ENCODE results near the gene IFT52. TPM values are rescaled to one million over a fixed set of nuclear protein-coding genes. Genes with fewer than 3 reads are reported as not detected.

The IFT52 gene, protein sequence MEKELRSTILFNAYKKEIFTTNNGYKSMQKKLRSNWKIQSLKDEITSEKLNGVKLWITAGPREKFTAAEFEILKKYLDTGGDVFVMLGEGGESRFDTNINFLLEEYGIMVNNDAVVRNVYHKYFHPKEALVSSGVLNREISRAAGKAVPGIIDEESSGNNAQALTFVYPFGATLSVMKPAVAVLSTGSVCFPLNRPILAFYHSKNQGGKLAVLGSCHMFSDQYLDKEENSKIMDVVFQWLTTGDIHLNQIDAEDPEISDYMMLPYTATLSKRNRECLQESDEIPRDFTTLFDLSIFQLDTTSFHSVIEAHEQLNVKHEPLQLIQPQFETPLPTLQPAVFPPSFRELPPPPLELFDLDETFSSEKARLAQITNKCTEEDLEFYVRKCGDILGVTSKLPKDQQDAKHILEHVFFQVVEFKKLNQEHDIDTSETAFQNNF
- total RNA-seq (10 to 100 TPM; 13.7 to 15.5 TPM), total RNA-seq (5.7 to 26.7 (median 18.8) reads per million in 172 experiments)
- 17.9 TPM for polyA plus RNA-seq (2013, experiment 1 of 2)
- 22.0 TPM for polyA plus RNA-seq (2013, experiment 2 of 2)

DNA sequence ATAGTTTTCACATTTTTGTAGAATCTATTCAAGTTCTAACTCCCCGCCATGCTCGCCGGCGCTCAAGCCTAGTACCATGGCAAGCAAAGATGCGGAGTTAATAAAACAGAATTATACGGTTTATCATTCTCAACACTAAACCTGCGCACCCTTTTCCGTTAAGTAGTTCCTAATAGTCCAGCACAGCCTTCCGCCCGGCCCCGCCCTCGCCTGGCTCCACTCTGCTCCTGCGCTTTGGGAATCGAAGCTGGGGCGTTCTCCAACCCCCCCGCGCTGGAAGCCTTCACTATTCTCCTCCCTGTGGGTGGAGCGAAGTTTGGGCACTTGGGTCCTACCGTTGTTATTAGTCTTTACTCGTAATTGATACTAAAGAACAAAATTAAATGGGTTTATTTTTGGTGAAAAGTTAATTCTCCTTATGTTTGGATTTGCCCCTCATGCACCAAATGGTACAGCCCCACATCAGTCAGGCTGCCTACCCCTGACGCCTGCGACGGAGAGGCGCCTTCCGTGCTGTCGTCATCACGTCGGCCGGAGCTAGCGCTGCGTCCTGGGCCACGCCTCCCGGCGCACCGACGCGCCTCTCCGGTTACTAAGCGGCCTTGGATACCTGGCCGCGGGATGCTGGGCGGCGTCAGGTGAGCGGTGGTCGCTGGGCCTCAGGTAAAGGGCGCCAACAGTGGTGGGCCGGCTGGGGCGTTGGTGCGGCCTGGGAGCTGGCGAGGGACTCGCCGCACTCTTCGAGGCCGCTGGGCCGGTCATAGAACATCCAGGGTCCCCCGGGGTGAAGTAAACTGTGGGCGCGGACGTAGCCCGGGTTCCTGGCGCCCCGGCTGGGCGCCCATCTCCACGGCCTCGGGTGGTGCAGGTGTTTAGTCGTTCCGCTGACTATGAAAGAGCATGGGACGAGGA lies at the start of gene IFT52:
Gene IFT52 (plus strand): TSS at position 546 of the 912 bp plus-strand sequence. CDS start 3,762 bp downstream, outside the sequence.
- peak; percentile 95 for ATAC-seq (ENCODE audit: poor library complexity)

DNA sequence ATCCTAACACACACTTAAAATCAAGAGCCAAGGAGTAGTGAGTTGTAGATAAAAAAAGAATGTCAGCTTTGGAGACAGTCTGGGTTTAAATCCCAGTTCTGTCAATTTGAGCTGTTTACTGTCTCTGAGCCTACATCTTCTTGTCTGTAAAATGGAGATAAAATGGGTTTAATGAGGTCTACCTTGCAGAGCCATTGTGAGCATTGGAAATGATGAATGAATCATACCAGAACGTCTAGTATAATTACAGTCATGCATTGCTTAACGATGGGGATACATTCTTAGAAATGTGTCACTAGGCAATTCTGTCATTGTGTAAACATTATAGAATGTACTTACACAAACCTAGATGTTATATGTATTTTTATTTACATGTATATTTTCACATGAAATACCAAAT lies 49.5 kb upstream of the IFT52 start:
- TF ChIP-seq, protein P1, sequence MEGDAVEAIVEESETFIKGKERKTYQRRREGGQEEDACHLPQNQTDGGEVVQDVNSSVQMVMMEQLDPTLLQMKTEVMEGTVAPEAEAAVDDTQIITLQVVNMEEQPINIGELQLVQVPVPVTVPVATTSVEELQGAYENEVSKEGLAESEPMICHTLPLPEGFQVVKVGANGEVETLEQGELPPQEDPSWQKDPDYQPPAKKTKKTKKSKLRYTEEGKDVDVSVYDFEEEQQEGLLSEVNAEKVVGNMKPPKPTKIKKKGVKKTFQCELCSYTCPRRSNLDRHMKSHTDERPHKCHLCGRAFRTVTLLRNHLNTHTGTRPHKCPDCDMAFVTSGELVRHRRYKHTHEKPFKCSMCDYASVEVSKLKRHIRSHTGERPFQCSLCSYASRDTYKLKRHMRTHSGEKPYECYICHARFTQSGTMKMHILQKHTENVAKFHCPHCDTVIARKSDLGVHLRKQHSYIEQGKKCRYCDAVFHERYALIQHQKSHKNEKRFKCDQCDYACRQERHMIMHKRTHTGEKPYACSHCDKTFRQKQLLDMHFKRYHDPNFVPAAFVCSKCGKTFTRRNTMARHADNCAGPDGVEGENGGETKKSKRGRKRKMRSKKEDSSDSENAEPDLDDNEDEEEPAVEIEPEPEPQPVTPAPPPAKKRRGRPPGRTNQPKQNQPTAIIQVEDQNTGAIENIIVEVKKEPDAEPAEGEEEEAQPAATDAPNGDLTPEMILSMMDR (IDR thresholded peaks at IDR 0.05): no peak
- Mint-ChIP-seq H3K4me3 (no peak overlapping the region), H3K9me3 (no peaks in the 10 kb centered on the region), H3K4me1 (ENCODE audit: low read depth) (no peaks in the 10 kb centered on the region), H3K27ac (no peak overlapping the region), H3K27me3 (no peaks in the 10 kb centered on the region), H3K36me3 (ENCODE audit: low read depth) (peaks cover 15% of the 10 kb centered on the region)
- ChIA-PET CTCF (no interaction called here), POLR2A (no interaction called here)
- ATAC-seq (ENCODE audit: poor library complexity) (no peak), DNase-seq (no peak)
- Histone ChIP-seq H3K4me1 (ENCODE audit: insufficient read depth, low read length) (no peaks in the 10 kb centered on the region), H3K9me3 (ENCODE audit: control insufficient read depth in 1 of 2, insufficient read depth in 1 of 2, low read length in 2 of 2) (no peaks in the 10 kb centered on the region), H3K4me3 (ENCODE audit: low read length) (no peak overlapping the region), H3K36me3 (ENCODE audit: insufficient read depth, low read length) (peaks cover 7% of the 10 kb centered on the region), H3K27me3 (ENCODE audit: control insufficient read depth in 1 of 2, insufficient read depth in 2 of 2, low read length in 2 of 2) (no peaks in the 10 kb centered on the region), H3K27ac (ENCODE audit: low read depth in 1 of 2, low read length in 2 of 2) (no peak overlapping the region)
- intact Hi-C loops (cut with DNase I, micrococcal nuclease): no loop called here

More for the DNA sequence above, at the start of gene IFT52:
- Mint-ChIP-seq H3K27me3 (peaks cover 6% of the 10 kb centered on the region), H3K4me1 (ENCODE audit: low read depth) (peaks cover 18% of the 10 kb centered on the region), H3K9me3 (no peaks in the 10 kb centered on the region), H3K4me3 (peak within 1 kb of the TSS; percentile 86), H3K27ac (peak within 1 kb of the TSS; percentile 91), H3K36me3 (ENCODE audit: low read depth) (peaks cover 19% of the 10 kb centered on the region)
- Histone ChIP-seq H3K4me1 (ENCODE audit: insufficient read depth, low read length) (peaks cover 15% of the 10 kb centered on the region), H3K36me3 (ENCODE audit: insufficient read depth, low read length) (peaks cover 8% of the 10 kb centered on the region), H3K27me3 (ENCODE audit: control insufficient read depth in 1 of 2, insufficient read depth in 2 of 2, low read length in 2 of 2) (no peaks in the 10 kb centered on the region), H3K27ac (ENCODE audit: low read depth in 1 of 2, low read length in 2 of 2) (peak within 1 kb of the TSS; percentile 69 to 95), H3K9me3 (ENCODE audit: control insufficient read depth in 1 of 2, insufficient read depth in 1 of 2, low read length in 2 of 2) (no peaks in the 10 kb centered on the region), H3K4me3 (ENCODE audit: low read length) (peak within 1 kb of the TSS; percentile 79)
- intact Hi-C loops (cut with DNase I, micrococcal nuclease): loop anchor here (1.0 to 10.0 kb wide), 5 partner anchors 76 to 624 kb away; partner anchors contain the start of genes MYBL2 (in 1 of the 2) and OSER1 (in 1 of the 2)
- POLR2A ChIA-PET: interaction anchor here (0.6 to 1.7 kb wide), 7 partner anchors 76 to 133 kb away, joined by 3 to 15 read pairs (median 3); partner anchors contain the start of gene SRSF6
- CTCF ChIA-PET: no interaction called here
- peak; percentile 77 to 96 (median 86) for DNase-seq
- TF ChIP-seq, protein P1 (IDR thresholded peaks at IDR 0.05): no peak

DNA sequence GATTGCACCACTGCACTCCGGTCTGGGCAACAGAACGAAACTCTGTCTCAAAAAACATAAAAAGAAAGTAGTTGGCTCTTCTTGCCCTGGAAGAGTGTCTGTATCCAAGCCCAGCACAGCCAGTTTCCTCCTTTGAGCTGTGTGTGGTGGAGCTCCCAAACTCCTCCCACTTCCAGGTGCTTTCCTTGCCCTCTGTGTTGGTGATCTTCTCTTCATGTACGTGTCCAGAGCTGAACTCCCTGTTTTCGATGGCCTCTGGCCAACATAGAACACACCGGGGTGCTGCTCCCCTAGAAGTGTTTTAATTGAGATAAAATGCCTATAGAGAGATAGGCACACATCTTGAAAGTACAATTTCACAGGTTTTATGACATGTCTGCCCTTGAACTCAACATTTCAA lies 48.6 kb upstream of the IFT52 start:
- no peaks in the 10 kb centered on the region for H3K4me1 Mint-ChIP-seq (ENCODE audit: low read depth)
- intact Hi-C loops (cut with DNase I, micrococcal nuclease): no loop called here
- H3K27me3 Mint-ChIP-seq: no peaks in the 10 kb centered on the region
- ATAC-seq (ENCODE audit: poor library complexity) (no peak), DNase-seq (no peak)
- no peak overlapping the region for H3K4me3 Mint-ChIP-seq
- no peaks in the 10 kb centered on the region for H3K9me3 ChIP-seq (ENCODE audit: control insufficient read depth in 1 of 2, insufficient read depth in 1 of 2, low read length in 2 of 2)
- ChIA-PET POLR2A (no interaction called here), CTCF (no interaction called here)
- H3K27me3 ChIP-seq (ENCODE audit: control insufficient read depth in 1 of 2, insufficient read depth in 2 of 2, low read length in 2 of 2): no peaks in the 10 kb centered on the region
- peaks cover 15% of the 10 kb centered on the region for H3K36me3 Mint-ChIP-seq (ENCODE audit: low read depth)
- no peak overlapping the region for H3K4me3 ChIP-seq (ENCODE audit: low read length)
- H3K27ac Mint-ChIP-seq: no peak overlapping the region
- no peak overlapping the region for H3K27ac ChIP-seq (ENCODE audit: low read depth in 1 of 2, low read length in 2 of 2)
- no peaks in the 10 kb centered on the region for H3K9me3 Mint-ChIP-seq
- TF ChIP-seq, protein P1 (IDR thresholded peaks at IDR 0.05): no peak
- no peaks in the 10 kb centered on the region for H3K4me1 ChIP-seq (ENCODE audit: insufficient read depth, low read length)
- H3K36me3 ChIP-seq (ENCODE audit: insufficient read depth, low read length): peaks cover 7% of the 10 kb centered on the region
